Tibial nerve (tissue), 3 donors: ENCODE measurements around the gene DOP1B.

Experiments
- EP300 ChIP-seq, 2 donors: sonication (generic); formaldehyde crosslinking; IDR thresholded peaks; one replicate each; pipeline ENCODE4 v1.6.1; 2017; ENCODE audit warnings: antibody characterized with exemption in 2 of 2, mild to moderate bottlenecking in 1 of 2
- POLR2A ChIP-seq, 2 donors: fragments of 450-650 bp; IDR thresholded peaks; one replicate each; pipeline ENCODE4 v1.6.1; 2017; ENCODE audit warnings: antibody characterized with exemption in 2 of 2, mild to moderate bottlenecking in 2 of 2, moderate library complexity in 2 of 2

DNA sequence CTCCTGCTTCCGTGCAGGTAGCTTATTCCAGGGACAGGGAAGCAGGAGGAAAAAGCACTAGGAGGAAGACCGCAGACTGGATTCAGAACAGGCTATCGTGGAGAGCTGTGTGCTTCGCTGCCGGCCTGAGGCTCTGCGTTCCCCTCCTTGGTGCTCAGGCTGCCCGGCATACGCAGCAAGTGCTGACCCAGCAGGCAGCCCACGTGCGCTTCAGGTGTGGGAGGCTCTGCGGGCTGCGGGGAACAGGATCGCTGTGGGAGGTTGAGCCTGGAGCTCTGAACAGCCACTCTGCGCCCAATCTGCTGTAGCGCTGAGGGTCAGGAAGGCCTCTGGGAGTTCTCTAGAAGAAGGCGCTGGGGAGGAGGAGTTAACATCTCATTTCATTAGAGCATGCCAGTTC is 27.9 kb downstream of the DOP1B start:
- TF ChIP-seq EP300 (IDR thresholded peaks at IDR 0.05), result no peak
- no peak for TF ChIP-seq POLR2A (IDR thresholded peaks at IDR 0.05)
